Measurements from ENCODE around the gene MCUB.

Gene MCUB

GRCh38 chr4:109657854-109658418, 97.9 kb downstream of the MCUB start:
- Histone ChIP-seq H3K27me3 (ENCODE audit: control insufficient read depth in 1 of 2, insufficient read depth in 2 of 2, low read length in 2 of 2) (no peaks in the 10 kb centered on the region), H3K4me3 (ENCODE audit: low read length in 2 of 2) (no peak overlapping the region), H3K4me1 (ENCODE audit: control insufficient read depth, insufficient read depth, low read length) (no peaks in the 10 kb centered on the region), H3K9ac (ENCODE audit: low read length in 2 of 2) (no peak overlapping the region), H3K27ac (ENCODE audit: low read length) (no peak overlapping the region), H3K9me3 (ENCODE audit: control insufficient read depth in 2 of 2, low read length in 2 of 2) (no peaks in the 10 kb centered on the region), H3K36me3 (ENCODE audit: control insufficient read depth in 2 of 2, insufficient read depth in 2 of 2, low read length in 2 of 2) (no peaks in the 10 kb centered on the region)

GRCh38 chr4:109658871-109659410, 98.9 kb downstream of the MCUB start:
- Histone ChIP-seq H3K27me3 (ENCODE audit: control insufficient read depth in 1 of 2, insufficient read depth in 2 of 2, low read length in 2 of 2) (no peaks in the 10 kb centered on the region), H3K9ac (ENCODE audit: low read length in 2 of 2) (no peak overlapping the region), H3K4me3 (ENCODE audit: low read length in 2 of 2) (no peak overlapping the region), H3K9me3 (ENCODE audit: control insufficient read depth in 2 of 2, low read length in 2 of 2) (no peaks in the 10 kb centered on the region), H3K27ac (ENCODE audit: low read length) (no peak overlapping the region), H3K36me3 (ENCODE audit: control insufficient read depth in 2 of 2, insufficient read depth in 2 of 2, low read length in 2 of 2) (no peaks in the 10 kb centered on the region), H3K4me1 (ENCODE audit: control insufficient read depth, insufficient read depth, low read length) (no peaks in the 10 kb centered on the region)

- Histone ChIP-seq H3K27me3 (ENCODE audit: control insufficient read depth in 1 of 2, insufficient read depth in 2 of 2, low read length in 2 of 2) (no peaks in the 10 kb centered on the region), H3K4me3 (ENCODE audit: low read length in 2 of 2) (no peak overlapping the region), H3K36me3 (ENCODE audit: control insufficient read depth in 2 of 2, insufficient read depth in 2 of 2, low read length in 2 of 2) (no peaks in the 10 kb centered on the region), H3K27ac (ENCODE audit: low read length) (no peak overlapping the region), H3K9ac (ENCODE audit: low read length in 2 of 2) (no peak overlapping the region), H3K4me1 (ENCODE audit: control insufficient read depth, insufficient read depth, low read length) (no peaks in the 10 kb centered on the region), H3K9me3 (ENCODE audit: control insufficient read depth in 2 of 2, low read length in 2 of 2) (no peaks in the 10 kb centered on the region)
Measured at GRCh38 chr4:109662116-109662515, 102.1 kb downstream of the MCUB start.

GRCh38 chr4:109662771-109663170, 102.7 kb downstream of the MCUB start:
- Histone ChIP-seq H3K4me1 (ENCODE audit: control insufficient read depth, insufficient read depth, low read length) (no peaks in the 10 kb centered on the region), H3K36me3 (ENCODE audit: control insufficient read depth in 2 of 2, insufficient read depth in 2 of 2, low read length in 2 of 2) (no peaks in the 10 kb centered on the region), H3K9me3 (ENCODE audit: control insufficient read depth in 2 of 2, low read length in 2 of 2) (no peaks in the 10 kb centered on the region), H3K27me3 (ENCODE audit: control insufficient read depth in 1 of 2, insufficient read depth in 2 of 2, low read length in 2 of 2) (no peaks in the 10 kb centered on the region), H3K9ac (ENCODE audit: low read length in 2 of 2) (no peak overlapping the region), H3K4me3 (ENCODE audit: low read length in 2 of 2) (no peak overlapping the region), H3K27ac (ENCODE audit: low read length) (no peak overlapping the region)

DNA sequence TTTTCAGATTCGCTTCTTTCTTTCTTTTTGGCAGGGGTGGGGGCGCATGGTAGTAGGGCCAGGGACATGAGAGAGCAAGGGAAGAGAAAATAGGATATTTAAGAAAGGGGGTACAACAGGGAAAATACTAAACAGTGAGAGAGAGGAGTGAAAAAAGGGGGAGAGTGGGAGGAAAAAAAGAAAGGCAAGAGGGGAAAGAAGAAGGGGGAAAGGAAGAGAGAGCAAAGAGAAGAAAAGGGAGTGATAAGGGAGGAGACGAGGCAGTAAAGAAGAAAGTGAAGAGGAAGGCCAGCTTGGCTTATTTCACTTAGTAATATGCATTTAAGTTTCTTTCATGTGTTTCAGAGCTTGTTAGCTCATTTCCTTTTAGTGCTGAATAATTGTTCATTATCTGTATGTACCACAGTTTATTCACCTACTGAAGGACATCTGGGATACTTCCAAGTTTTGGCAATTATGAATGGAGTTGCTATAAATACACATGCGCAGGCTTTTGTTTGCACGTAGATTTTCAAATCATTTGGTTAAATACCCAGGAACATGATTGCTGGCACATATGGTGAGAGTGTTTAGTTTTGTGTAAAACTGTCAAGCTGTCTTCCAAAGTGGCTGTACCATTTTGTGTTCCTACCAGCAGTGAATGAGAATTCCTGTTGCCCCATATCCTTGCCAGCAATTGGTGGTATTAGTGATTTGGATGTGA, 105.9 kb downstream of the MCUB start:
- H3K4me3 ChIP-seq (ENCODE audit: low read length in 2 of 2) = no peak overlapping the region
- no peaks in the 10 kb centered on the region for H3K27me3 ChIP-seq (ENCODE audit: control insufficient read depth in 1 of 2, insufficient read depth in 2 of 2, low read length in 2 of 2)
- peaks cover 0 to 3% of the 10 kb centered on the region in 2 donors for H3K9me3 ChIP-seq (ENCODE audit: control insufficient read depth in 2 of 2, low read length in 2 of 2)
- no peak overlapping the region for H3K27ac ChIP-seq (ENCODE audit: low read length)
- no peaks in the 10 kb centered on the region for H3K36me3 ChIP-seq (ENCODE audit: control insufficient read depth in 2 of 2, insufficient read depth in 2 of 2, low read length in 2 of 2)
- H3K9ac ChIP-seq (ENCODE audit: low read length in 2 of 2) = no peak overlapping the region
- H3K4me1 ChIP-seq (ENCODE audit: control insufficient read depth, insufficient read depth, low read length) = no peaks in the 10 kb centered on the region

DNA sequence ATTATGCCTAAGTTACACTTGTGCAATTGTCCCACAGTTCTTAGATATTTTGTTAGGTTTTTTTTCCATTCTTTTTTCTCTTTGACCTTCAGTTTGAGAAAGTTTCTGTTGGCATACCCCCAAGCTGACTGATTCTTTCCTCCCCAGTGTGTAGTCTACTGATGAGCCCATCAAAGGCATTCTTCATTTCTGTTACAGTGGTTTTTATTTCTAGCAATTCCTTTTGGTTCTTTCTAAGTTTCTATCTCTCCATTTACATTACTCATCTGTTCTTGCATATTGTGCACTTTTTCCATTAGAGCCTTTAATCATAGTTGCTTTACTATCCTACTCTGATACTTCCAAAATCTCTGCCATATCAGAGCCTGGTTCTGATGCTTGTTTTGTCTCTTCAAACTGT, 111.3 kb downstream of the MCUB start:
- Histone ChIP-seq H3K4me1 (ENCODE audit: control insufficient read depth, insufficient read depth, low read length) (no peaks in the 10 kb centered on the region), H3K36me3 (ENCODE audit: control insufficient read depth in 2 of 2, insufficient read depth in 2 of 2, low read length in 2 of 2) (no peaks in the 10 kb centered on the region), H3K27me3 (ENCODE audit: control insufficient read depth in 1 of 2, insufficient read depth in 2 of 2, low read length in 2 of 2) (no peaks in the 10 kb centered on the region), H3K9me3 (ENCODE audit: control insufficient read depth in 2 of 2, low read length in 2 of 2) (peaks cover 0 to 3% of the 10 kb centered on the region in 2 donors), H3K27ac (ENCODE audit: low read length) (no peak overlapping the region), H3K9ac (ENCODE audit: low read length in 2 of 2) (no peak overlapping the region), H3K4me3 (ENCODE audit: low read length in 2 of 2) (no peak overlapping the region)

GRCh38 chr4:109672169-109672930, 112.3 kb downstream of the MCUB start:
- Histone ChIP-seq H3K4me3 (ENCODE audit: low read length in 2 of 2) (no peak overlapping the region), H3K9ac (ENCODE audit: low read length in 2 of 2) (no peak overlapping the region), H3K27me3 (ENCODE audit: control insufficient read depth in 1 of 2, insufficient read depth in 2 of 2, low read length in 2 of 2) (no peaks in the 10 kb centered on the region), H3K27ac (ENCODE audit: low read length) (no peak overlapping the region), H3K9me3 (ENCODE audit: control insufficient read depth in 2 of 2, low read length in 2 of 2) (peaks cover 0 to 3% of the 10 kb centered on the region in 2 donors), H3K36me3 (ENCODE audit: control insufficient read depth in 2 of 2, insufficient read depth in 2 of 2, low read length in 2 of 2) (no peaks in the 10 kb centered on the region), H3K4me1 (ENCODE audit: control insufficient read depth, insufficient read depth, low read length) (no peaks in the 10 kb centered on the region)

- H3K36me3 ChIP-seq (ENCODE audit: control insufficient read depth in 2 of 2, insufficient read depth in 2 of 2, low read length in 2 of 2) = no peaks in the 10 kb centered on the region
- H3K4me1 ChIP-seq (ENCODE audit: control insufficient read depth, insufficient read depth, low read length) = no peaks in the 10 kb centered on the region
- H3K9me3 ChIP-seq (ENCODE audit: control insufficient read depth in 2 of 2, low read length in 2 of 2) = peaks cover 0 to 3% of the 10 kb centered on the region in 2 donors
- no peak overlapping the region for H3K9ac ChIP-seq (ENCODE audit: low read length in 2 of 2)
- no peak overlapping the region for H3K27ac ChIP-seq (ENCODE audit: low read length)
- no peaks in the 10 kb centered on the region for H3K27me3 ChIP-seq (ENCODE audit: control insufficient read depth in 1 of 2, insufficient read depth in 2 of 2, low read length in 2 of 2)
- no peak overlapping the region for H3K4me3 ChIP-seq (ENCODE audit: low read length in 2 of 2)
Measured at GRCh38 chr4:109673303-109673702, 113.3 kb downstream of the MCUB start.

DNA sequence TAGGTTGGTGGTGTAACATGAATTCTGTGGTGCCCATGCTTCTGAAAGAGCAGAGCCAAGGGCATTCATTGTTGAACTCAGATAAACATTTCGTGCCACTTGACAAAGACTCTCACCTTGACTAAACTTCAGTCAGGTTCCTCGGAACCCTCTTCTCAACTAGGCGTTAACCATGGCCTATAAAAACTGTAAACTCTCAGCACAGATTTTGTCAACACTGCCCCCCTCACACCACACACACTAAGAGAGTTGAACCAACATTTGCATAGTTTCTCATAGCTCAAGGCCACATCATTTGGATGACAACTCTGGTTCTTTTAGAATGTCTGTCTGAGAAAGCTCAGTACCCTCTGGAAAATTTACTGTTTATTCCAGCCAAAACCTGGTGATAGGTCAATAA, 115.1 kb downstream of the MCUB start:
- Histone ChIP-seq H3K27me3 (ENCODE audit: control insufficient read depth in 1 of 2, insufficient read depth in 2 of 2, low read length in 2 of 2) (no peaks in the 10 kb centered on the region), H3K9me3 (ENCODE audit: control insufficient read depth in 2 of 2, low read length in 2 of 2) (peaks cover 0 to under 1% of the 10 kb centered on the region in 2 donors)

GRCh38 chr4:109675843-109676242, 115.8 kb downstream of the MCUB start:
- no peak overlapping the region for H3K9ac ChIP-seq (ENCODE audit: low read length in 2 of 2)
- no peaks in the 10 kb centered on the region for H3K27me3 ChIP-seq (ENCODE audit: control insufficient read depth in 1 of 2, insufficient read depth in 2 of 2, low read length in 2 of 2)
- no peak overlapping the region for H3K4me3 ChIP-seq (ENCODE audit: low read length in 2 of 2)
- H3K9me3 ChIP-seq (ENCODE audit: control insufficient read depth in 2 of 2, low read length in 2 of 2) = no peaks in the 10 kb centered on the region
- H3K4me1 ChIP-seq (ENCODE audit: control insufficient read depth, insufficient read depth, low read length) = no peaks in the 10 kb centered on the region
- H3K27ac ChIP-seq (ENCODE audit: low read length) = no peak overlapping the region
- H3K36me3 ChIP-seq (ENCODE audit: control insufficient read depth in 2 of 2, insufficient read depth in 2 of 2, low read length in 2 of 2) = no peaks in the 10 kb centered on the region

More for the DNA sequence above, 115.1 kb downstream of the MCUB start:
- H3K4me1 ChIP-seq (ENCODE audit: control insufficient read depth, insufficient read depth, low read length) = no peaks in the 10 kb centered on the region
- H3K36me3 ChIP-seq (ENCODE audit: control insufficient read depth in 2 of 2, insufficient read depth in 2 of 2, low read length in 2 of 2) = no peaks in the 10 kb centered on the region
- no peak overlapping the region for H3K27ac ChIP-seq (ENCODE audit: low read length)
- H3K4me3 ChIP-seq (ENCODE audit: low read length in 2 of 2) = no peak overlapping the region
- no peak overlapping the region for H3K9ac ChIP-seq (ENCODE audit: low read length in 2 of 2)
